Measurements from ENCODE around the gene BAIAP2L1. TPM values are rescaled to one million over a fixed set of nuclear protein-coding genes. Genes with fewer than 3 reads are reported as not detected.

BAIAP2L1 gene
- total and polyA plus RNA-seq, 2 donors (not counting 3 experiments of a cell fraction or from before 2014, with no cell fraction given): 0.32 to 1.1 TPM

DNA sequence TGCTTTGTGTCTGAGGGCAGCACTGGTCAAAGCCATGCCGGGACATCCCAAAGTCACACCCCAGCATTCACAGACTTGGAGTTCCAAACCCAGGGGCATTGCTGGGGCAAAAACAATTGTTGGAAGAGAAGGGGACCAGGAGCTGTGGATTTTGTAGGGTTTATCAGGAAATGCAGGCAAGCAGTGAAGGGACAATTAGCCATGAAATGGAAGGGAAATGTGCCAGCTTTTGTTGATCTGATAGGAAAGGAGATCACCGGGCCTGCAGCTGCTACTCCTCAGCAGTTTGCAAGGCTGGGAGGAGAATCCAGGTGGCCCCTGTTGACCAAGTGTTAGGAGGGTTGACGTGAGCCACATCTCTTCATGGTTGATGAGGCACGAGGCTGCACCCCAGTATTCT is 122.0 kb downstream of the BAIAP2L1 start:
- ChIA-PET CTCF (interaction anchor here (1.3 to 4.2 kb wide), 2 partner anchors 11 to 18 kb away, joined by 4 to 21 read pairs; no protein-coding TSS in a partner anchor), POLR2A (no interaction called here)
- H2AFZ ChIP-seq (ENCODE audit: low read depth, low read length): no peak overlapping the region
- H3K27me3 ChIP-seq (ENCODE audit: control insufficient read depth in 2 of 2, insufficient read depth in 2 of 2, low read length in 2 of 2): no peaks in the 10 kb centered on the region
- H3K36me3 ChIP-seq (ENCODE audit: control insufficient read depth in 2 of 2, extremely low read depth in 1 of 2, insufficient read depth in 2 of 2, low read length in 2 of 2): peaks cover 0 to under 1% of the 10 kb centered on the region in 2 experiments
- H3K9me1 ChIP-seq (replicated peaks; ENCODE audit: control insufficient read depth, extremely low read depth, insufficient read depth, low read length): no peaks in the 10 kb centered on the region
- BruUV-seq (replicated peaks): no TSS peak
- DNase-seq (ENCODE audit: low read depth, low spot score): no peak
- H3K79me2 ChIP-seq (ENCODE audit: control insufficient read depth, insufficient read depth, low read length): peaks cover 22% of the 10 kb centered on the region
- no peaks in the 10 kb centered on the region for H4K20me1 ChIP-seq (replicated peaks; ENCODE audit: control insufficient read depth, extremely low read depth, insufficient read depth, low read length)
- intact Hi-C loops (cut with micrococcal nuclease): no loop called here
- no peak overlapping the region for H3K9ac ChIP-seq (replicated peaks; ENCODE audit: extremely low read depth, insufficient read depth, low read length)
- H3K9me3 ChIP-seq (replicated peaks; ENCODE audit: control insufficient read depth, insufficient read depth, low read length): no peaks in the 10 kb centered on the region
- FAIRE-seq: no peak
- no peak for TF ChIP-seq MYC (IDR thresholded peaks at IDR 0.05; ENCODE audit: low read depth, low read length)
- no peak for TF ChIP-seq POLR2AphosphoS5 (IDR thresholded peaks at IDR 0.05; ENCODE audit: insufficient read depth, low read depth, low read length)
- TF ChIP-seq, protein P1, sequence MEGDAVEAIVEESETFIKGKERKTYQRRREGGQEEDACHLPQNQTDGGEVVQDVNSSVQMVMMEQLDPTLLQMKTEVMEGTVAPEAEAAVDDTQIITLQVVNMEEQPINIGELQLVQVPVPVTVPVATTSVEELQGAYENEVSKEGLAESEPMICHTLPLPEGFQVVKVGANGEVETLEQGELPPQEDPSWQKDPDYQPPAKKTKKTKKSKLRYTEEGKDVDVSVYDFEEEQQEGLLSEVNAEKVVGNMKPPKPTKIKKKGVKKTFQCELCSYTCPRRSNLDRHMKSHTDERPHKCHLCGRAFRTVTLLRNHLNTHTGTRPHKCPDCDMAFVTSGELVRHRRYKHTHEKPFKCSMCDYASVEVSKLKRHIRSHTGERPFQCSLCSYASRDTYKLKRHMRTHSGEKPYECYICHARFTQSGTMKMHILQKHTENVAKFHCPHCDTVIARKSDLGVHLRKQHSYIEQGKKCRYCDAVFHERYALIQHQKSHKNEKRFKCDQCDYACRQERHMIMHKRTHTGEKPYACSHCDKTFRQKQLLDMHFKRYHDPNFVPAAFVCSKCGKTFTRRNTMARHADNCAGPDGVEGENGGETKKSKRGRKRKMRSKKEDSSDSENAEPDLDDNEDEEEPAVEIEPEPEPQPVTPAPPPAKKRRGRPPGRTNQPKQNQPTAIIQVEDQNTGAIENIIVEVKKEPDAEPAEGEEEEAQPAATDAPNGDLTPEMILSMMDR (IDR thresholded peaks at IDR 0.05; ENCODE audit: extremely low read depth in 1 of 2, insufficient read depth in 1 of 2, low read depth in 1 of 2, low read length in 2 of 2): no peak
- no peak for TF ChIP-seq POLR2A (IDR thresholded peaks at IDR 0.05; ENCODE audit: low read depth, low read length)
- TF ChIP-seq GATA2 (IDR thresholded peaks at IDR 0.05; ENCODE audit: insufficient read depth, insufficient read length, low read depth, low read length): no peak
- no peak for TF ChIP-seq FOS (IDR thresholded peaks at IDR 0.05; ENCODE audit: borderline replicate concordance, insufficient read depth, low read length)
- TF ChIP-seq JUN (IDR thresholded peaks at IDR 0.05; ENCODE audit: borderline replicate concordance, insufficient read depth, insufficient read length, low read depth): no peak
- TF ChIP-seq, protein P2, sequence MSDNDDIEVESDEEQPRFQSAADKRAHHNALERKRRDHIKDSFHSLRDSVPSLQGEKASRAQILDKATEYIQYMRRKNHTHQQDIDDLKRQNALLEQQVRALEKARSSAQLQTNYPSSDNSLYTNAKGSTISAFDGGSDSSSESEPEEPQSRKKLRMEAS (IDR thresholded peaks at IDR 0.05; ENCODE audit: insufficient read depth, insufficient read length): no peak
- TF ChIP-seq EZH2 (IDR thresholded peaks at IDR 0.05; ENCODE audit: borderline replicate concordance, low read depth, low read length, severe bottlenecking): no peak
- H3K4me3 ChIP-seq (replicated peaks in 1 of 3; ENCODE audit: insufficient read depth in 1 of 3, low read depth in 1 of 3, low read length in 3 of 3): no peak overlapping the region
- dilution Hi-C loops (cut with MboI; ENCODE audit: extremely low pct_ligation_motif_present, low sequenced_read_pairs): no loop called here
- no peak overlapping the region for H3K27ac ChIP-seq (ENCODE audit: insufficient read depth, low read depth, low read length)
- no peak overlapping the region for H3K4me2 ChIP-seq (ENCODE audit: insufficient read depth, low read length)
- H3K4me1 ChIP-seq (ENCODE audit: control insufficient read depth, extremely low read depth, insufficient read depth, low read length): peaks cover 11% of the 10 kb centered on the region

Measured in endothelial cell of umbilical vein (primary cell).